Smooth muscle cell of trachea (primary cell): ENCODE measurements around the gene SMAD2. TPM values are rescaled to one million over a fixed set of nuclear protein-coding genes. Genes with fewer than 3 reads are reported as not detected.

Experiments used
- total RNA-seq: library from RNA; depleted of rRNA; stranded (reverse); fragments of >200 nt; gene quantifications from 2 replicates; pipeline ENCODE4 v1.2.1, GENCODE V29; 2014

SMAD2 gene
- 63.8 and 78.4 TPM in 2 replicates for total RNA-seq

DNA sequence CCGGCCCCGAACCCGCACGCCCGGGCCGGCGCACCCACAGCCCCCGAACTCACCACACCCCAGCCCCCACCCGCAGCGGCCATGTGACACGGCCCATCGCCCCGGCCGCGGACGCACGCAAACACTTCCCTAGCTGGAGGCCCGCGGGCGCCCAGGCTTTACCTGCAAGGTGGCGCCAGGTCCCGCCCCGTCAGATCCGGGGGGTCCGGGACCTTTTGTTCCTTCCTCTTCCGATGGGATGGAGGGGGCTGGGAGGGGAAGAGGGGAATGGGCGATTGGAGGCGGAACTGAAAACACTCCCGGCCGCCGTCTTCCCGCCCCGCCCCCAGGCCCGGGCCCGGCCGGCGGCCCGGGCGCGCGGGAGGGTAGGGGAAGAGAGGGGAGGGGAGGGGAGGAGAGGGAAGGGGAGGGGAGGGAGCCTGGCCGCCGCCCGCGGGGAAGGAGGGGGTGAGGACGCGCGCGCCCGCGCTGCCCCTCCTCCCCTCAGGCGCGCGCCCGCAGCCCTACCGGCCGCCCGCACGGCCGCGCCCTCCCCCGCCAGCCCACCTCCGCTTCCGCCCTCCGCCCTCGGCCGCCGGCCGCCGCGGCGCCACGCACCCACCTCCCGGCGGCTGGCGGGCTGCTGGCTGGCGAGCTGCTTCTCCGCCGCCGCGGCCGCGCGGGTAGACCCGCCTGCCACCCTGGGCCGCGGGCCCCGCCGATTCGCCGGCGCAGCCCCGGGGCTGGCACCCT is at the start of gene SMAD2:
SMAD2 (minus strand) TSS at position 461 of the 732 bp plus-strand sequence. CDS start 33,903 bp downstream, outside the sequence.

